Midbrain (tissue), 1 donor: ENCODE measurements around the gene EXOC7.
"Not testable (repeated sequence)": the region's sequence is repeated elsewhere in the genome, so short reads cannot be mapped to it uniquely, and the experiment has no call there.

ENCODE experiments used
- DNase-seq: peaks from one replicate; lab custom pipeline; 2025; lab: John Stamatoyannopoulos, UW

Gene EXOC7

GRCh38 chr17:76042868-76043267, 60.7 kb downstream of the EXOC7 start:
- not testable (repeated sequence) for DNase-seq

DNA sequence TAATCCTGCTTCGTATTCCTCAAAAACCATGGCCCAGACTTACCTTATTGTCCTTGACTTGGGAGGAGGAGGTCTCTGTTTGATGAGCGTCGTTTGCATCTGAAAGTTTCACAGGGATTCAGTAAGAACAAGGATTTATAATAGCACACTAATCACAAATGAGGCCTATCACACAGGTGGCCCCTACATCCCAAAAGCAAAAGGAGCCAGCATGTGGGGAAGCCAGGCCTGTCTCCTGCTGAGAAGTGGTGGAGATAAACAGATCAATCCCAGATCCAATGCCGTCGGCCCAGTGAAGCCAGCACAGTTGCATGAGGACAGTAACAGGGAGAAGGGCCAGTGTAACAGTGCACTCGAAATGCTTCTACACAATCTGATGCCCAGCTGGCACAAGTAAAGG, 63.2 kb downstream of the EXOC7 start:
- no peak for DNase-seq

DNA sequence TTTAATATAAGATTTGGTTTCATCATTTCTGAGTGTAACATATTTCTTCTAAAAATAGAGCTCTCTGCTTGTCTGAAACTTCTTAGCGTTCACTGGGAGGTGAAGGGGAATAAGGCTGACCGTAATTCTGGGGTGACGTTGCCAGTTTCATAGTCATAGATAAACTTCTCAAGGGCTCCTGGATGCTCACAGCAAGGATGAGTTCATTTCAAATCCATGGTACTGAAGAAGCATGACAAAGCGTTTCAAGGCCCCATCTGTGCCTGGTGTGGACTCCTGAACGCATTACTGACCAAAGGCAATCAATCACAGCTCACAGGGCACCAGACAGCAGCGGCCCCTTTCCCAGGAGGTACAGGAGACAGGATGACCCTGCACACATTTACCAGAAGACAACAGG, 64.5 kb downstream of the EXOC7 start:
- no peak for DNase-seq

- no peak for DNase-seq
Measured at GRCh38 chr17:76038050-76038449, 65.5 kb downstream of the EXOC7 start.

GRCh38 chr17:76036497-76037261, 66.9 kb downstream of the EXOC7 start:
- DNase-seq = no peak

DNA sequence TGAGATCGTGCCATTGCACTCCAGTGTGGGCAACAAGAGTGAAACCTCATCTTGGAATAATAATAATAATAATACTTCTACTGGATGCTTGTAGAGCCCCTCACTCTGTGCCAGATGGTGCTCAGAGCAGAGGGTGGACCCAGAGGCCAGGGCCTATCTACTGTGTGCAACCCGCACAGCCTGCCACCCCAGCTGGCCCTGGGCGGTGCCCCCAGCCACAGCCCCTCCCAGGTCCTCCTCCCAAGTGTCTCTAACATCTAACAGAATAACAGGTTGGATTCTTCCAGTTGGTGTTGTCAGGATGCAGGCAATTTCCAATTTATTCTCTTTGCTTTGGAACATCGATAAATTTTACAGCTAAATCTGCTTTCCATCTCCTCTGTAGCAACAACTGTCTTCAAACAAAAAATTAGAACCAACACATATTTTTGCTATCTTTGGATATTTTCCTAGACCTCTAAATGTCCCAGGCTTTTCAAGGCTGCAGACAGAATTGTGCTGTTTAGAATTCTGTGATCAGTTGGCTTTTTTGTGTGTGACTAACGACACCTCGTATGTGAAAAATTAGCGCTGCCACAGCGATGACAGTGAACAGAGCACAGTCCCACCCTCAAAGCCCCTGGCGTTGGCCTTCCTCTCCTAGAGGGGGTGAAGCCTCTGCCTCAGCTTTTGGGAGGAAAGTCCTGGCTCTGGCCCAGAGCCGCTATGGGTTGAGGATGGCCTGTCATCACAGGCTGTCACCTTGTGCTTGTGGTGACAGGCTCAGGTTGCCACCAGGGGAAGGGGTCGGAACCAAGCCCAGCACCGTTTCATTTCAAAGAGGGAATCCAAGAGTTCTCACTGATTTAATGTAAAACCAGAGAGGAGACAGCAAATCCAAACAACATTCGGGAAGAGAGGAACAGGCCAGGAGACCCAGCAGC, 68.9 kb downstream of the EXOC7 start:
- no peak for DNase-seq

GRCh38 chr17:76033139-76033538, 70.4 kb downstream of the EXOC7 start:
- DNase-seq = no peak

DNA sequence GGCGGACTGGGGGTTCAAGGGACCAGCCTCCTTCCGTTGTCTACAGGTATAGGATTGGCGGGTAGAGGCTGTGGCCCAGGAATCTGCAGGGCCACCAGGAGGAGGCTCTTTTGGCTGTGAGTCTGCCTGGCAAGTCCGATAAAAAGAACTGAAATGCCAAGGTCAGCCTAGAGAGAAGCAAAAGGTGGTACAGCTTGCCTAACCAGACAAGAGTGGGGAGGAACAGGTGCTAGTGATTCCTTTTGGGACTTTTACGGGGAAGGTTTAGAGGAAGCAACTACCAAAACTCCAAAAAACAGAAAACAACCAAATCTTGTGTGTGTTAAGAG, 70.8 kb downstream of the EXOC7 start:
- DNase-seq = no peak

DNA sequence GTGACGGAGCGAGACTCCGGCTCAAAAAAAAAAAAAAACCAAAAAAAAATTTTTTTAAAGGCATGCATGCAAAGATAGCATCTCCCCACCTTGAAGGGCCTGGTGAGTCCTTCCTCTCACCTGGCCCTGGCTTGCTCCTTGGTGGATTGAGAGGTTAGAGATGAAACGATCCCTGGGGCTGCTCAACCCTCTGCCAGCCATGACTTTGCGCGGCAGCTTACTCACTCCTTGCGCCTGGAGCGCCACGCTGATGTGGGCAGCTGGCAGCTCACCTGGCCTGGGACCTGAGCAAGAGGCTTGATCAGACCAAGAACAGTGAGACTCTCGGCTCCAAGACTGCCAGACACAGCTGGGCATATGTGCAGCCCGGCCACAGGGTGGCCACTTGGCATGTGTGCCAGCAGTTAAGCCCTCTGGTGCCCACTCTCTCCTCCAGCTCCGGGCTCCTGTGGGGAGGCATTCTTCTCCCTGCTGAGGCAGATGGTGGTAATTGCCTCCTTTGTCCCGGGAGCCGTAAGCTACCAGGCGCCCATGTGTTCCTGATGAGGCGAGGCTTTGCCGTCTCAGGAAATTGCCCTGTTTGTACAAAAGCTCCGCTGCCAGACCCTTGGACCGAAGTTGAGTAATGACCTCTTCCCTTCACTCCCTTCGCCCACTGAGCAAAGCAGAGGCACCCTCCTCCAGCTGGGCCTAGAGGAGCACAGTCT, 71.4 kb downstream of the EXOC7 start:
- no peak for DNase-seq
